ENCODE results near the gene NEU2.
"Not testable (repeated sequence)": the region's sequence is repeated elsewhere in the genome, so short reads cannot be mapped to it uniquely, and the experiment has no call there.

NEU2 gene

GRCh38 chr2:233034091-233034882 lies 1.8 kb downstream of the NEU2 start:
- no peak for DNase-seq (ENCODE audit: low read depth)

- no peak for DNase-seq (ENCODE audit: low read depth)
Measured at GRCh38 chr2:233035426-233036161, 3.1 kb downstream of the NEU2 start.

GRCh38 chr2:233036162-233036838 lies 3.8 kb downstream of the NEU2 start:
- no peak for DNase-seq (ENCODE audit: low read depth)

GRCh38 chr2:233037078-233037477 lies 4.6 kb downstream of the NEU2 start:
- no peak for DNase-seq (ENCODE audit: low read depth)

GRCh38 chr2:233039212-233039845 lies 6.9 kb downstream of the NEU2 start:
- no peak for DNase-seq (ENCODE audit: low read depth)

GRCh38 chr2:233039846-233040530 lies 7.5 kb downstream of the NEU2 start:
- DNase-seq (ENCODE audit: low read depth) = no peak

- no peak for DNase-seq (ENCODE audit: low read depth)
Measured at GRCh38 chr2:233040571-233040970, 8.1 kb downstream of the NEU2 start.

GRCh38 chr2:233041722-233042323 lies 9.4 kb downstream of the NEU2 start:
- no peak for DNase-seq (ENCODE audit: low read depth)

- DNase-seq (ENCODE audit: low read depth) = no peak
Measured at GRCh38 chr2:233042549-233042948, 10.1 kb downstream of the NEU2 start.

GRCh38 chr2:233044974-233045605 lies 12.6 kb downstream of the NEU2 start:
- DNase-seq (ENCODE audit: low read depth) = no peak

- DNase-seq (ENCODE audit: low read depth) = no peak
Measured at GRCh38 chr2:233047206-233047605, 14.7 kb downstream of the NEU2 start.

GRCh38 chr2:233047667-233048066 lies 15.2 kb downstream of the NEU2 start:
- no peak for DNase-seq (ENCODE audit: low read depth)

- DNase-seq (ENCODE audit: low read depth) = no peak
Measured at GRCh38 chr2:233048569-233049193, 16.2 kb downstream of the NEU2 start.

GRCh38 chr2:233049194-233049761 lies 16.8 kb downstream of the NEU2 start:
- no peak for DNase-seq (ENCODE audit: low read depth)

- DNase-seq (ENCODE audit: low read depth) = no peak
Measured at GRCh38 chr2:233051241-233052149, 19.0 kb downstream of the NEU2 start.

- not testable (repeated sequence) for DNase-seq (ENCODE audit: low read depth)
Measured at GRCh38 chr2:233052517-233052916, 20.0 kb downstream of the NEU2 start.

- DNase-seq (ENCODE audit: low read depth) = peak; percentile 72
Measured at GRCh38 chr2:233053928-233054784, 21.7 kb downstream of the NEU2 start.

- no peak for DNase-seq (ENCODE audit: low read depth)
Measured at GRCh38 chr2:233055362-233055761, 22.9 kb downstream of the NEU2 start.
